Measurements from ENCODE around the gene FSD2.

Gene FSD2, protein sequence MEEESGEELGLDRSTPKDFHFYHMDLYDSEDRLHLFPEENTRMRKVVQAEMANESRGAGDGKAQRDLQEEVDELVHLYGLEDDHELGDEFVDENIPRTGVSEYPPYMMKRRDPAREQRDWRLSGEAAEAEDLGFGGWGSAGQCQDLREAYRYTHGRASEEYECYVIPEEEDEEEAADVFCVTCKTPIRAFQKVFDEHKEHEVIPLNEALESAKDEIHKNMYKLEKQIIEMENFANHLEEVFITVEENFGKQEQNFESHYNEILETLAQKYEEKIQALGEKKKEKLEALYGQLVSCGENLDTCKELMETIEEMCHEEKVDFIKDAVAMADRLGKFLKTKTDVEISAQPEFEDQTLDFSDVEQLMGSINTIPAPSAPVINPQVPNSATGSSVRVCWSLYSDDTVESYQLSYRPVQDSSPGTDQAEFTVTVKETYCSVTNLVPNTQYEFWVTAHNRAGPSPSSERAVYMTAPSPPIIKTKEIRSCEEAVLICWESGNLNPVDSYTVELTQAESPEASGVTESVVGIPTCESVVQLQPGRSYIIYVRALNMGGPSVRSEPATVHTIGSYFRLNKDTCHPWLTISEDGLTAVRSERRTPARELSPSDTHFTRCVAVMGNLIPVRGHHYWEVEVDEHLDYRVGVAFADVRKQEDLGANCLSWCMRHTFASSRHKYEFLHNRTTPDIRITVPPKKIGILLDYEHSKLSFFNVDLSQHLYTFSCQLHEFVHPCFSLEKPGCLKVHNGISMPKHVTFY

DNA sequence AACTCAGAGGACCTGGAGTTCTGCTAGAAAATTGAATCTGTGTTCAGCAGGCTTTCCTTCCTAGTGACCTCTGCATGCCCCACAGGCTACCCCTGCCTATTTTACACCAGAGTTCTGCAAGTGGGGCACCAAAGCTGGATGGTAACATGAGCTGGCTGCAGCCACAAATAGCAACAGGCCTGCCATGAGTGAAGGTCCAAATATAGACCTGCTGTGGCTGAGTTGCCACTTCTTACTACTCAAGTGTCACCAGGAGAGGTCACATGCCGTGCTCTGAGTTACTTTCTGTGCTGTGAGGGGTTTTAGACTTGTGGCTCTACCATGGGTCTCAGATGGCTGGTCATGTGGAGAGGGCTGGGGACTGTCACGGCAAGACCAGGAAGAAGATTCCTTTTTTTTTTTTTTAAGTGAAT is at the start of gene FSD2:
TSS of gene FSD2 (minus strand) at position 76 of the 413 bp plus-strand sequence. CDS start 18,679 bp downstream, outside the sequence.
- no peak for DNase-seq (ENCODE audit: low read depth in 2 of 2, low spot score in 1 of 2)

DNA sequence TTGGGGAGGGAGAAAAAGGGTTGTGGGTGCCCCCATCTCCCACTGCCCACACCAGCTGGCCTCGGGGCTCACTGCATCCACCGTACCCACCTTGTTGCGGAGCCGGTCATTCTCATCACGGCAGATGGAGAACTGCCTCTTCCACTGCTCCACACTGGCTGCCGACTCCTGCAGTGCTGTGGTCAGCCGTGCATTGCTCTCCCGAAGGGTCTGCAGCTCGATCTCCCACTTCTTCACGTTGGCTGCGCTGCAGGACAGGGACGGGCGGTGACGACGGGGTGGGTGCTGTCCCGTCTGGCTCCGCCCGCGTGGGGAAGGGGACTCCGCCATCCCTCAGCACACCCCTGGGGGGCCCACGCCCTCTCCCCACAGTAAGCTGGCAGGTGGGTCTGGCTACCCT is 48.7 kb upstream of the FSD2 start:
- DNase-seq (ENCODE audit: low read depth in 2 of 2, low spot score in 1 of 2) = no peak

DNA sequence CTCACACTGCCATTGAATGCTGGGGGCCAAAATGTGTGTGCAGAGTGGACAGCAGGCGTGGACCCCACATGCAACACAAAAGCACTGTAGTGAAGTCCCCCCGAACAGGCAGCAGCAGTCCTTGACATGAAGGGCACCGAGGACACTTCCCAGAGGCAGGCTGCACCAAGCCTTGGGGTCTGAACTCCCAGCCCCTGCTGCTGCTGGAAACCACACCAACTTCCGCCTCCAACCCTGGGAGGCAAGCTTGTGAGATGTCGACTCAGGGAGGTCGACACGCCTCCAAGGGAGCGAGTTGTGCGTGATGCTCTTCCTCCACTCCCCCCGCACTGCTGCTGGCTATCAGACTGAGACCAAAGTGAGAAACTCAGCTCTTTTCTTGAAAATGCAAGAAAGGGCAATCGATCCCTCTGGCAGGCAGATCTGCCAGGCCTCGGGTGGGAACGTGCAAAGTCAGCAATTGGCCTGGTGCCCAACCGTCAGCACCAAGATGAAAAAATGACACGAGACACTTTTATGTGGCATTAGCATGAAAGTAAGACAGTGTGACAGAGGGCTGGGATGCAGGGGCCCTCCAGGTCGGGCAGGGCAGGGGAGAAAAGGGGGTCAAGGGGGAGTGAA is 47.2 kb upstream of the FSD2 start:
- DNase-seq (ENCODE audit: low read depth in 2 of 2, low spot score in 1 of 2) = no peak

DNA sequence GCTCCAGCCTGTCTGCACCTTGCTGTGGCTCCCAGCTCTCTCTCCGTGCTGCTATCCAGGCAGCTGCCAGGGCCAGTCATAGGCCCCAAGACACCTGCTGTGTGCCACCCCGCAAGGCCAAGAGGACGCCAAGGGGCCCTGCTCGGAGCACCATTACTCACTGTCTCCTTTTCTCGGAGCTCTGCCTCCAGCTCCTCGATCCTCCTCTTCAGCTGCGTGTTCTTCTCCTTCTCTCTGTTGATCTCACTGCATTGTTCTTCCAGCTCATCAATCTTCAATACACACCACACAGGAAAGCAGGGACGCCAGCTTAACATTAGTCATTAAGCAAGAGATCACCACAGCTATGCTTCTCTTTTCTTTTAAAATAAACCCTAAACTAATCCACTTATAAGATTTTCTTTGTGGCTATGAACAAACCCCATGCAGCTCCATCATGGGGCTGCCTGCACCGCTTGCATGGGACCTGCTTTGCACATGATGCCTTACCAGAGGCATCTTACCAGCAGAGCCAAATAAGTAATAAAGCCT is 46.2 kb upstream of the FSD2 start:
- no peak for DNase-seq (ENCODE audit: low read depth in 2 of 2, low spot score in 1 of 2)

DNA sequence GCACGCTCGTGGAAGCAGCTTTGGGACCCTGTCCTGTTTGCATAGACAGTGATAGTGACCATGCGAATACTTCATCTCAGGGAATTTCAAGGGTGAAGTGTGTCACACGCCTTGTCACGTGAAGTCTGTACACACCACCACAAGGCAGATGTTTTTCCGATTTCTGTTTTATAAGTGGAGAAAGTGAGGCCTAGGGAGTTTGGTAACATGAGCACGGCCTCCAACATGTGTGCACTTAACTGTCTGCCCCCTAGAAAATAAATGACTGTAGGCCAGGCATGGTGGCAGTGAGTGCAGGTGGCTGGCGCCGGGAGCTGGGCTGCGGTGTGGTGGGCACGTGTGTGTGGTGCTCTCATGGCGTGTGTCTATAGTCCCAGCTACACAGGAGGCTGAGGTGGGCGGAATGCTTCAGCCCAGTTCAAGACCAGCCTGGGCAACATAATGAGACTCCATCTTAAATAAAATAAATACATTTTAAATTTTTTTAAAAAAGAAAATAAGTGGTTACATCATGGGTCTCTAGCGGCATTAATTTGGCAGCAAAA is 45.5 kb upstream of the FSD2 start:
- DNase-seq (ENCODE audit: low read depth in 2 of 2, low spot score in 1 of 2) = no peak

DNA sequence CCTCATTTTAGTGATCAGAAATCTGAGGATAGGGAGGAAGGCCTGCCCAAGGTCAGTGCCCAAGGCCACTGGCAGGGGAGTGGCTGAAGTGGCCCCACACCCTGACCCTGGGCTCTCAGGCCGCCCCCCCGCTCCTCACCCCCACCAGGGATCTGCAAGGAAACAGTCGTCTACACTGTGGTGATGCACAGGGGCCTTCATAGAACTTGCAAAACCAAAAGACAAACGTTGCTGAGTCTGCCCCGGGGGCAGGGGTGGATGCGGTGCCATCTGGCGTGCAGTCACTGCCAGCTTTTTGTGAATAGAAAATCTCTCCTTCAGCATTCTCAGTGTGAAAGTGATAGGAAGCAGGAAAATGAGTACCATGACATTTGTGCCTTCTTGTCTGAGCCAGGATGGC is 44.9 kb upstream of the FSD2 start:
- DNase-seq (ENCODE audit: low read depth in 2 of 2, low spot score in 1 of 2) = no peak

DNA sequence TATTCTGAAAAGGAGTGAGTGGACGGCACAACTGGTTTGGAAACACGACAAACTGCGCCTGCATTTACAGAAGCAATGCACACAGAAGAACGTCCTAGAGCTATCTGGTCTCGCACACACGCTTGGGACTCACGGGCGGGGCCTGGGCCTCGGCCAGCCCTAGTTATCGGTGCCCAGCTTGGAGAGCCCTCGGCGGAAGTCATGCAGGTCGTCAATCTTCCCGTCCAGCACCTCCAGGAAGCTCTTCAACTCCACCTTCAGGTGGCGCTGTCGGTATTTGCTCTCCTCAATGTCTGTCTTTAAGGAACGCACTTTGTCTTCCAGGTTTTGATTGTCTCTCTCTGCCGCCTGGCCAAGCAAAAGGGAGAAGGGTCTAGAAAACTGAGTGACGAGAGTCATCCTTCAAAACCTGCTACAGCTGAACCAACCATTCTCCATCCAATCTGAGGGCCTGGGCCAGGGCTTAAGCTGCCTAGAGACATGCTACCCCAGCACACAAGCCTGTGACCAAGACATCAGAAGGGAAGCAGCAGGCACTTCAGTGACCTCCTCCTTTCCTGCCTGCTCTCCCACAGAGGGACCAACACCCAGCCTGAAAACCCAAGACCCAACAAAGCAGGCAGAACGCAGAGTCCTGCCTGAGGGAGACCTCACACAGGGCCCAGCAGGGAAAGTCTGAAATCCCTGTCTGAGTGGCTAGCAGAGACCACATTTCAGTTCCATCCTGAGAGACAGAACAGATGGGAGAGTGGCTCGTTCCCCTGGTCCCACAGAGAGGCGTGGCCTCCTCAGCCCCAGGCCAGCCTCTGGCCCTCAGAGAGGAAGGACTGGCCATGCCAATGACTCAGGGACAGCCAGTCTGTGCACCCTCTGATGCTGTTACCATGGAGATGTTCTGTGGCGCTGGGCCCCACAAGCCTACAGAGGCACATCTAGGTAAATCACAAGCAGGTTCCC is 44.0 kb upstream of the FSD2 start:
- DNase-seq (ENCODE audit: low read depth in 2 of 2, low spot score in 1 of 2) = peak in 1 of 2 donors; percentile 8

DNA sequence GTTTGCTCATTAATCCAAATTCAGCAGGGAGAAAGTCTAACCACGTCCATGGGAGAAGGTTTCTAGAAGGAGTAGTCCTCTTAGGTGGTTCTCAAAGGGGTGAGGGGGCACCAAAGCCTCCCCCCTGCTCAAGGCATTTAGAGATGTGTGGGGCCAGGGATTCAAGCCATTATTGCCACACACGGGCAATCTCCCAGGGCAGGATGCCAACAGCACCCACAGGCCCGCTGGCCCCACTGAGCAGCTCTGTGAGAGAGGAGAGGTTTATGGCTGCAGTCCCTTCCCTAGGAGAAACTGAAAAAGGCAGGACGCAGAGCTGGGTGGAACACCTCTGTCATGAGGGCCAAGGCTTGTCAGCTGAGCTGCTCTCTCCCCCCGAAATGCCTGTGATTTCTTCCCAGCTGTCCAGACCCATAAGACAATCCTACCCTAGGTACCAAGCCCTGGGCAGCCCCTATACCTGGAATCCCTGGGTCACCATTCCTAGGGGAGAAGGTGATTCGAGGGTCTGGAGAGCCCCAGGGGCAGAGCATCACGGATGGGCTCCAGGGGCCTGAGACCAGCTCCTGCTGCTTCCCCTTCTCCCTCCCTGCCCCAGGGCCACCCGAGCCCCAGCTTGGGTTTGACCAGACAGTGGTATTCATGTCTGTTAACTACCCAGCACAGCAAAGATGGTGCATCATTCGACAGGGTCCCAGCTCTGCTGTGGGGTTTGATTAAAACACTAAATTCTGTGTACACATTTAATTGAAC is 42.5 kb upstream of the FSD2 start:
- no peak for DNase-seq (ENCODE audit: low read depth in 2 of 2, low spot score in 1 of 2)

DNA sequence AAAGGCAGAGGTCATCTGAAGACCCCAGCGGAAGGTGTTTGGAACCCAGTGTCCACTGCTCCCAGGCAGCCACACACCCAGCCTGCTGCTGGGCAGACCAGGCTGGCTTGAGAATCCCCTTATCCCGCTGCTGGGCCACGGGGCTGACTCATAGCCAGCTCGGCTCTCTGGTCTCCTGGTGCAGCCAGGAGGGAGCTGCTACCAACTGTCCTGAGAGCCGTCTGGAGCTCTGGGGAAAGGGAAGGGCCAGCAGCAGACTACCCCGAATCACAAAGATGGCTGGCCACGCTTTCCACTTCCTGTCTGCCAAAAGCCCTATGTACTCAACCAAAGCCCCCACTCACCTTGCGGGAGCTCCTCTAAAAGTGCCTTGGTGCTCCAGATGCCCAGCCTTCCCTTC is 41.8 kb upstream of the FSD2 start:
- DNase-seq (ENCODE audit: low read depth in 2 of 2, low spot score in 1 of 2) = no peak

DNA sequence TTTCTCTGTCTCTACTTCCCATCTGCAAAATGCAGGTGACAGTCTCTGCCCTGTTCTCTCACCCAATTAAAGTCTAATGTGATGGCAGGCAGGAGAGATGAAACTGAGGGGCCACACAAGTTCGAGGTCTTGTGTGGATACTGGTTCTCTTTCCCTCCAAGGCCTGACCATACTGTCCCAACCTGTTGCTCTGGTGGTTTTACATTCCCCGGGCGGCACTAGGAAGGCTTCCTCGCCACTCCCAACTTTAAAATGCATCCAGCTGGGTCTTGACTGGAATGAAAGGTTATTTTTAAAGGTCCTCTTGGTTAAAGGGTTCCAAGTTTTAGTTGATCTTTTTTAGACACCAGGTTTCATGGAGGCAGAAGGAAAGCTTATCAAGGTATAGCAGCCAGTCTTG is 40.8 kb upstream of the FSD2 start:
- DNase-seq (ENCODE audit: low read depth in 2 of 2, low spot score in 1 of 2) = no peak

DNA sequence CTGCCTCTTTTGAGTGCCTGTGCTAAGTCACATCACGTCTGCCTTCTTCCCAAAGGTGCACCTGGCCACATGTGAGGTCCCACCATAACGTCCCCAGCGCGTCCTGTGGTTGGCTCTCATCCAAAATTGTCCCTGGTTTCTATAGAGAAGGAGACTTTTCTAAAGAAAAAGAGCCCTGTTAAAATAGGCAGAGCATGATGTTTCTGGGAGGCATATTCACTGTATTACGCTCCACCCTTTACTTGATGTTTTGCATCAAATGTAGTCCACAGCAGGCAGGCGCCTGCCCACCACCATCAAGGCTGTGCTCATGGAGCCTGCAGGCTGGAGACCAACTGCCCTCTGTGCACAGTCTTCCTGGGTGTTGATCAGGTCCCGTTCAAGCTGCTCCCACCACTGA is 39.8 kb upstream of the FSD2 start:
- no peak for DNase-seq (ENCODE audit: low read depth in 2 of 2, low spot score in 1 of 2)

DNA sequence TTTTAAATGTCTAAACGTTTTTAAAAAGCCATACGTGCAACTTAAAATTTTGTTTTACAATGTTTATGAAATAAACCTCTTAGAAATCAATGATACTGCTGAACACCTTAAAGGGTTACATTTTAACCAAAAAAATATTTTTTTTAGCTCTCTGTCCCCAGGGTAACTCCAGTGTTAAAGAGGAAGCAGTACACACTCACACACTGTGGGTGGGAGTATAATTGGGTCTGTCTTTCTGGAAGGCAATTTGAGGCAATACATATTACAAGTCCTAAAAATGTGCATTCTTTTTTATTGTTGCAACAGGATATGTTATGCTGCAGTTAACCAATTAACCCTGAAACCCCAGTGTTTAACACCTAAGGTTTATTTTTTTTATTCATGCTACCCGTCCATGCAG is 37.7 kb upstream of the FSD2 start:
- DNase-seq (ENCODE audit: low read depth in 2 of 2, low spot score in 1 of 2) = no peak

DNA sequence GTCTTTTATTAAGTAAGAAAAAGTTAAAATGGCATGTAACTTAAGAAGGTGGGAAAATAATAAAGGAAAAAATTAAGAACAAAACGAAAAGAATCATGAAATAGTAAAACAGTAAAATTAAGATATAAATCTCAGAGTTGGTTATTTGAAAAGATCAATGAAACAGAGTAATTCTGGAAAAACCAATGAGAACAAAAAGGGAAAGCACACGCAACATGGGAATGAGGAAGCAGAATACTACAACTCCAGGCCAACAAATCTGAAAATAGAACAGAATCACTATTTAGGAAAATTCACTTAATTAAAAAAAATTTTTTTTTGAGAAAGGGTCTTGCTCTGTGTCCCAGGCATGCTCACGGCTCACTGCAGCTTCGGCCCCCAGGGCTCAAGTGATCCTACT is 34.3 kb upstream of the FSD2 start:
- DNase-seq (ENCODE audit: low read depth in 2 of 2, low spot score in 1 of 2) = no peak

DNA sequence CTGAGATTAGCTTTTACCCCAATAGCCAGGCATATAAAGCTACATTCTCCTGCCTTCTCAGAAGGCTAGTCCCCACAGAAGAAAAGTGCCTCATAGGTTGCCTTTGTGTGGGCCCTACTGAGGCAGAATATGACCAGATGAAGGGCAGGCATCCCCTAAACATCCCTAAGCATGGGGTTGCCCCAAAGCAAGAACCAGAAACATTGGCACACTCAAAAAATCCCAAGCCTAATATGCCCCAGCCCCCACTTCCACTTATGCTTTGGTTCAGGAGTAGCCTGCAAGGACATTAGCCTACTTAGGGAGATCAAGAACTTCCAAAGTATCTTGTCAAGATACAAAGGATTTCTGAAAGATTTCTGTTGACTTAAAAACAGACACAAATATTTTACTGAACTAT is 33.3 kb upstream of the FSD2 start:
- DNase-seq (ENCODE audit: low read depth in 2 of 2, low spot score in 1 of 2) = no peak

DNA sequence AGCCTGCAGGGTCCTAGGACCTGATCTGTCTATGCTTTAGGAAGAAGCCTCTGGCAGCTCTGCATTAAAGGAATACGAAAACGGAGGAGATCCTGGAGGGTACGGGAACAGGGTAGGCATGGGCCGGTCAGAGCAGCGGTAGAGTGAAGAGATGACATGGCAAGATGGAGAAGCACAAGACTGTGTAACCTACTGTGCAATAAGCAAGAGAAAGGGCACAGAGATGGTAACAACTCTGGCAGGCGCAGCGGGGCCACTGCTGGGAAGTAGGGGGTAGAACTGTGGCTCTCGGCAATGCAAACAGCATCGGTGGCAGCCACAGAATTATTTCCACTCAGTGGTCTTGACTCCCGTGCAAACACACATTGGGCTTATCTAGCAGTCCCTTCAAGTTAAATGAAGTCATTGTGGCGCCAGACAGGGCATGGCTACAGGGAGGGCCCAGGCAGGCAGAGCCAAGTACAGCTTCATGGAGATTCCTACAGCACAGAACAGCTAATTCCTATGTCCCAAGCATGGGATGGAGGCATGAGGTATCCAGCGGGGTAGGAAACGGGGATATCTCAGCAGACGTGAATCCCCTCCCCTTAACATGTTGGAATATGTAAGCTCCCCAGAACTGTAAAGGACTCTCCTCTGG is 32.3 kb upstream of the FSD2 start:
- no peak for DNase-seq (ENCODE audit: low read depth in 2 of 2, low spot score in 1 of 2)

DNA sequence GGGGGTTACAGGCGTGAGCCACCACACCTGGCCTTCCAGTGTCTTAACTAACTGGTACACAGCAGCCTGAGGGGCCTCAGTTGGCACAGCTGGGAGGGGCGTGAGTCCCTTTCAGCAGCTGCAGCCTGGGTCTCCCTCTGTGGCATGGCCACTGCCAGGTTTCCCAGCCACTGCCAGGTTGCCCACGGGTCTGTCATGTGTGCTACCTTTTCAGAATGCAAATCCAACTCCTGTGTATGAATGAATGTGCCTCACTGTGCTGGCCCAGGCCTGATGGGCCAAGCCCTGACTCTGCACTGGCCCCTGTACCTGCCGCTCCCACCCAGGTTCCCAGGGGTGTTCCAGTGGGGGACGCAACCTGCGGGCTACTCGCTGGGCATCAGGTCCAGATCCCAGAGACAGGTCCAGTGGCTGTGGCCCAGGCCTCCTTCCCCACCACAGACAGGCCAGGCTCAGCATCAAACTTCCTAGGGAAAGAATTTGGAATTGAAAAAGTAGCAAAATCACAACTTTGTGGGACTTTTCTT is 29.6 kb upstream of the FSD2 start:
- DNase-seq (ENCODE audit: low read depth in 2 of 2, low spot score in 1 of 2) = no peak

DNA sequence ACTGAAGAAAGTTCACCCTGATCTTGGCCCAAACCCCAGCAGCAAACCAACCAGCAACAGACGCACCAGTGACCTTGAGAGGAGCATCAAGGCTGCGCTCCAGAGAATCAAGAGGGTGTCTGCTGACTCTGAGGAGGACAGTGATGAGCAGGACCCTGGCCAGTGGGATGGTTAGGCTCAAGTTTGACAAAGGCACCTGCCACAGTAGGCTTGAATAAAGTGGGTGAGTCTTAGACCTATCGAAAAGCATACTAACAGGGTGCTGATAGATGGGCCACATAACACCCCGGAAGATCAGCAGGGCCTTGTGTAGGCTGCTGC is 27.5 kb upstream of the FSD2 start:
- no peak for DNase-seq (ENCODE audit: low read depth in 2 of 2, low spot score in 1 of 2)

DNA sequence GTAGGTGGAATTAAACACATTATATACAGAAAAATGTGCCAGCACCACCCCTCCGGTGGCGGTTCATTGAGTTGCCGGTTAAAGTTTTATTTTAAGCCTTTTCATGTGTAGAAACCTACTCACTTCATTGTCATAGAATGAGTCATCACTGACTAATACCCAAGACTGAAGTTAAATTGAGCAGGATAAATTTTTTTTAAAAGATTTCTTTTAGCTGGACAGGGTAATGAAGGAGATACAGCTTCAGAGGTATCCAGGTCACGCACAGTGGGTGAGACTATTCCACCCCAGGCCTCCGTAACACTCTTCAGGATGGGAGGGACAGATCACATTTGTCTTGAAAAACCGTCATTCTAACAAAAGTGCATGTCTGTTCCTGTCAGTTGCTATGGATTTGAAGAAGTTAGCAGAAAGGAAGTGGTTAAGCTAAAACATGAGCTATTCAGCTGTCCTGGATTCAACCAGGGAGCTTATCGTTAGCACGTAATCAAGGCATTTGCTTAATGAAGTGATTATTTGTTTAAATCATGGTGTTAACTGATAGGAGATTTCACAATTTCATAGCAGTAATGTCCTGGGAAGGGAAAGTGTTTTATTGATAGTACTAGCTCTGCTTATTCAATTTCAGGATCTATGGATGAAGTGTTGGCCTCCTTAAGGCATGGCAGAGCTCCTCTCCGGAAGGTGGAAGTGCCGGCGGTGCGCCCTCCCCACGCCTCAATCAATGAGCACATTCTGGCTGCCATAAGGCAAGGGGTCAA is 26.9 kb upstream of the FSD2 start:
- DNase-seq (ENCODE audit: low read depth in 2 of 2, low spot score in 1 of 2) = no peak
